HepG2 (cell line): ENCODE data around the gene PCYT2. TPM values are rescaled to one million over a fixed set of nuclear protein-coding genes. Genes with fewer than 3 reads are reported as not detected.
A peak's percentile ranks its signal among the peaks of the same experiment; 100 is the strongest.

Experiments used
- CEBPZ ChIP-seq: IDR thresholded peaks from 2 replicates; pipeline ENCODE4 v1.6.1; 2012; ENCODE audit warnings: low read length, improper control_type of control experiment
- E2F2 ChIP-seq: sonication (generic); formaldehyde crosslinking; IDR thresholded peaks from 2 replicates; pipeline ENCODE4 v1.4.0; 2020; ENCODE audit warnings: missing genetic modification reagents, borderline replicate concordance
- GLI4 ChIP-seq: sonication (generic); formaldehyde crosslinking; IDR thresholded peaks from 2 replicates; pipeline ENCODE4 v1.5.1; 2020; ENCODE audit warnings: missing genetic modification reagents, mild to moderate bottlenecking, moderate library complexity, borderline replicate concordance
- MIER3 ChIP-seq: IDR thresholded peaks from 2 replicates; pipeline ENCODE4 v1.6.1; 2016; ENCODE audit warnings: missing compliant biosample characterization, borderline replicate concordance
- MTF2 ChIP-seq: sonication (generic); formaldehyde crosslinking; IDR thresholded peaks from 2 replicates; pipeline ENCODE4 v1.5.0; 2020; ENCODE audit warnings: missing genetic modification reagents, borderline replicate concordance
- RERE ChIP-seq: IDR thresholded peaks from 2 replicates; pipeline ENCODE4 v1.6.1; 2016; ENCODE audit warnings: low read depth, missing genetic modification reagents, missing compliant biosample characterization
- SAP130 ChIP-seq: IDR thresholded peaks from 2 replicates; pipeline ENCODE4 v1.6.1; 2016; ENCODE audit warnings: low read depth
- U2AF1 ChIP-seq: fragments of 200-400 bp; formaldehyde crosslinking; optimal IDR thresholded peaks from 2 replicates; pipeline ENCODE3; 2017; ENCODE audit warnings: mild to moderate bottlenecking, low read depth, low read length
- ZBTB14 ChIP-seq: sonication (generic); formaldehyde crosslinking; IDR thresholded peaks from 2 replicates; pipeline ENCODE4 v1.4.0; 2020; ENCODE audit warnings: missing genetic modification reagents
- ZC3H13 ChIP-seq: sonication (generic); formaldehyde crosslinking; IDR thresholded peaks from 2 replicates; pipeline ENCODE4 v1.8.1; 2023; ENCODE audit warnings: mild to moderate bottlenecking, missing genetic modification reagents, moderate library complexity
- ZIK1 ChIP-seq: sonication (generic); formaldehyde crosslinking; IDR thresholded peaks from 2 replicates; pipeline ENCODE4 v1.5.0; 2020; ENCODE audit warnings: mild to moderate bottlenecking, low read depth, missing genetic modification reagents, borderline replicate concordance
- ZNF20 ChIP-seq: sonication (generic); formaldehyde crosslinking; IDR thresholded peaks from 2 replicates; pipeline ENCODE4 v1.4.0; 2020; ENCODE audit warnings: mild to moderate bottlenecking, moderate library complexity, missing genetic modification reagents
- ZNF256 ChIP-seq: sonication (generic); formaldehyde crosslinking; conservative IDR thresholded peaks from 2 replicates; pipeline ENCODE4 v1.4.0; 2020; ENCODE audit warnings: missing genetic modification reagents
- ZNF572 ChIP-seq: sonication (generic); formaldehyde crosslinking; IDR thresholded peaks from 2 replicates; pipeline ENCODE4 v1.5.1; 2020; ENCODE audit warnings: mild to moderate bottlenecking, missing genetic modification reagents
- ZNF580 ChIP-seq: IDR thresholded peaks from 2 replicates; pipeline ENCODE4 v1.6.1; 2016; ENCODE audit warnings: low read depth, borderline replicate concordance
- ZNF597 ChIP-seq: sonication (generic); formaldehyde crosslinking; IDR thresholded peaks from 2 replicates; pipeline ENCODE4 v1.5.0; 2020; ENCODE audit warnings: missing genetic modification reagents
- polyA plus RNA-seq, 8 experiments: library from polyadenylated mRNA; depleted of rRNA in 3 of 8; stranded (reverse) in 7 of 8; unstranded in 1 of 8; fragments of >200 nt; fragmentation: Illumina TruSeq in 4 of 8; extraction: Trizol in 4 of 8; gene quantifications; 2 replicates each; pipeline versions ENCODE4 v1.2.1 to v1.2.3, GENCODE V29; 2011 to 2016; ENCODE audit warnings: low read depth in 4 of 8, missing spikeins in 1 of 8, mixed read lengths in 1 of 8; ENCODE audit not compliant: insufficient read depth in 1 of 8
- total RNA-seq, 5 experiments: library from RNA; depleted of rRNA; stranded (reverse); fragments of >200 nt; fragmentation: Illumina TruSeq; extraction: Trizol; gene quantifications; 2 replicates each; pipeline ENCODE4 v1.2.3, GENCODE V29; 2016; ENCODE audit warnings: low read depth in 1 of 5

Gene PCYT2
- total and polyA plus RNA-seq, 2 of the 13 experiments (the other 11 are each of a cell fraction or from before 2014, with no cell fraction given) = 147 to 297 TPM

- TF ChIP-seq ZBTB14 (CRISPR knock-in tag) (no peak), ZNF597 (CRISPR knock-in tag) (no peak), E2F2 (CRISPR knock-in tag) (no peak), RERE (no peak), GLI4 (CRISPR knock-in tag) (no peak), U2AF1 (no peak), MIER3 (CRISPR knock-in tag) (no peak), SAP130 (CRISPR knock-in tag) (no peak), ZNF256 (0 out of 2 replicates have a peak, but pooled peaks have one; percentile 13), ZIK1 (CRISPR knock-in tag) (no peak), MTF2 (no peak), ZC3H13 (CRISPR knock-in tag) (peak; percentile 72; the same call in 1 of the 2 replicates), ZNF572 (CRISPR knock-in tag) (no peak), ZNF580 (CRISPR knock-in tag) (no peak), ZNF20 (CRISPR knock-in tag) (no peak), CEBPZ (no peak)
Measured at GRCh38 chr17:81932333-81932983, 21.3 kb upstream of the PCYT2 start (continued).
